ENCODE data around the gene BCL2L11.

DNA sequence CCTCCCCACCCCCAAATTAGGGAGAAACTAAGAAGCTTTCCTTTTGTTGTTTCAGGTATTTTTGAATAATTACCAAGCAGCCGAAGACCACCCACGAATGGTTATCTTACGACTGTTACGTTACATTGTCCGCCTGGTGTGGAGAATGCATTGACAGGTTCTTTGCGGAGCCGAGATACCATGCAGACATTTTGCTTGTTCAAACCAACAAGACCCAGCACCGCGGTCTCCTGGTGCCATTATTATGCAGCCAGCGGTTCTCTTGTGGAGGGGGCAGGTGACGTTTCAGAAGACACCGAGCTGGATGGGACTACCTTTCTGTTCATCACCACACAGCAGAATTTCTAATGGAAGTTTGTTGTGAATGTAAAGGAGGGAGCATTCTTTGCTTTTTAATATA, 43.4 kb downstream of the BCL2L11 start:
- TF ChIP-seq EZH2 (IDR thresholded peaks at IDR 0.05) (no peak), POLR2AphosphoS5 (IDR thresholded peaks at IDR 0.05; ENCODE audit: borderline replicate concordance, low read depth, low read length) (no peak)
